Left ventricle myocardium inferior (tissue), 1 donor: Measurements from ENCODE around the gene HNF1A. TPM values are rescaled to one million over a fixed set of nuclear protein-coding genes. Genes with fewer than 3 reads are reported as not detected.

Source experiments
- DNase-seq: peaks from one replicate; pipeline ENCODE4 v3.0.0-alpha.2; 2020
- H3K27ac ChIP-seq: fragments of 200-600 bp; replicated peaks from 2 replicates; pipeline ENCODE4 v1.8.0; 2021
- H3K27me3 ChIP-seq: fragments of 200-600 bp; 2 replicates; pipeline ENCODE4 v1.8.0; 2021; ENCODE audit warnings: low read depth
- H3K36me3 ChIP-seq: fragments of 200-600 bp; 2 replicates; pipeline ENCODE4 v1.8.0; 2021
- H3K4me1 ChIP-seq: fragments of 200-600 bp; 2 replicates; pipeline ENCODE4 v1.8.0; 2021
- H3K4me3 ChIP-seq: fragments of 200-600 bp; 2 replicates; pipeline ENCODE4 v1.8.0; 2021; ENCODE audit warnings: mild to moderate bottlenecking, moderate library complexity
- H3K9me3 ChIP-seq: fragments of 200-600 bp; replicated peaks from 2 replicates; pipeline ENCODE4 v1.8.0; 2021
- intact Hi-C: fragments of 100-400 bp; cut with micrococcal nuclease; formaldehyde crosslinking; loops from one replicate; pipeline ENCODE4 v1.11.0; 2022
- total RNA-seq: library from RNA; stranded (reverse); fragmentation: NEBNext Ultra II Directional; extraction: Animal tissue kit (Norgen Biotek cat#: 25700); gene quantifications from one replicate; pipeline ENCODE4 v1.2.1, GENCODE V29; 2021
- TF ChIP-seq, protein P1 (sequence below): fragments of 200-600 bp; IDR thresholded peaks from 2 replicates; pipeline ENCODE4 v1.8.0; 2021; ENCODE audit warnings: antibody characterized with exemption, mild to moderate bottlenecking, borderline replicate concordance
- donor health status: DM: no; HTN: yes; CAD: no; lungs with severe emphysema.

The HNF1A gene
- total RNA-seq, 1 donor from 2014 or later = not detected

- H3K27ac ChIP-seq = no peak overlapping the region
- TF ChIP-seq, protein P1, sequence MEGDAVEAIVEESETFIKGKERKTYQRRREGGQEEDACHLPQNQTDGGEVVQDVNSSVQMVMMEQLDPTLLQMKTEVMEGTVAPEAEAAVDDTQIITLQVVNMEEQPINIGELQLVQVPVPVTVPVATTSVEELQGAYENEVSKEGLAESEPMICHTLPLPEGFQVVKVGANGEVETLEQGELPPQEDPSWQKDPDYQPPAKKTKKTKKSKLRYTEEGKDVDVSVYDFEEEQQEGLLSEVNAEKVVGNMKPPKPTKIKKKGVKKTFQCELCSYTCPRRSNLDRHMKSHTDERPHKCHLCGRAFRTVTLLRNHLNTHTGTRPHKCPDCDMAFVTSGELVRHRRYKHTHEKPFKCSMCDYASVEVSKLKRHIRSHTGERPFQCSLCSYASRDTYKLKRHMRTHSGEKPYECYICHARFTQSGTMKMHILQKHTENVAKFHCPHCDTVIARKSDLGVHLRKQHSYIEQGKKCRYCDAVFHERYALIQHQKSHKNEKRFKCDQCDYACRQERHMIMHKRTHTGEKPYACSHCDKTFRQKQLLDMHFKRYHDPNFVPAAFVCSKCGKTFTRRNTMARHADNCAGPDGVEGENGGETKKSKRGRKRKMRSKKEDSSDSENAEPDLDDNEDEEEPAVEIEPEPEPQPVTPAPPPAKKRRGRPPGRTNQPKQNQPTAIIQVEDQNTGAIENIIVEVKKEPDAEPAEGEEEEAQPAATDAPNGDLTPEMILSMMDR = no peak
- DNase-seq = no peak
- intact Hi-C loops = no loop called here
- no peaks in the 10 kb centered on the region for H3K9me3 ChIP-seq
- no peaks in the 10 kb centered on the region for H3K27me3 ChIP-seq
- H3K36me3 ChIP-seq = peaks cover 87% of the 10 kb centered on the region
- H3K4me1 ChIP-seq = no peaks in the 10 kb centered on the region
- no peak overlapping the region for H3K4me3 ChIP-seq
These were observed 30.2 kb downstream of the HNF1A start for GRCh38 chr12:121008347-121009098.

DNA sequence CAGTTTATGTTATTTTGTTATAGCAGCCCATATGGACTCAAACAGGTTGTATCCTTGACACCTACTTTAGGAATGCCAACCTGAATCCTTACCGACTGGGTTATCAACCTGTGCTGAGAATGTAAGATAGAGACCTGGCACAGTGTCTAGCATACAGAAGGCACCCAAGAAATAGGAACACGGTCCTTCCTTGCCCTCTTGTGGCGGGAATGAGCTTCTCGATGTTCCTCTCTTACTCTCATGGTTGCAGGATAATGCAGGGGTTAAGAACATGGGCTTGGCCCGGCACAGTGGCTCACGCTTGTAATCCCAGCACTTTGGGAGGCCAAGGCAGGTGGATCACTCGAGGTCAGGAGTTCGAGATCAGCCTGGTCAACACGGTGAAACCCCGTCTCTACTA is 31.4 kb downstream of the HNF1A start:
- no peaks in the 10 kb centered on the region for H3K4me1 ChIP-seq
- H3K27ac ChIP-seq = no peak overlapping the region
- no peaks in the 10 kb centered on the region for H3K9me3 ChIP-seq
- H3K4me3 ChIP-seq = no peak overlapping the region
- intact Hi-C loops = no loop called here
- DNase-seq = no peak
- TF ChIP-seq, protein P1 = peak; percentile 48
- peaks cover 75% of the 10 kb centered on the region for H3K36me3 ChIP-seq
- no peaks in the 10 kb centered on the region for H3K27me3 ChIP-seq

DNA sequence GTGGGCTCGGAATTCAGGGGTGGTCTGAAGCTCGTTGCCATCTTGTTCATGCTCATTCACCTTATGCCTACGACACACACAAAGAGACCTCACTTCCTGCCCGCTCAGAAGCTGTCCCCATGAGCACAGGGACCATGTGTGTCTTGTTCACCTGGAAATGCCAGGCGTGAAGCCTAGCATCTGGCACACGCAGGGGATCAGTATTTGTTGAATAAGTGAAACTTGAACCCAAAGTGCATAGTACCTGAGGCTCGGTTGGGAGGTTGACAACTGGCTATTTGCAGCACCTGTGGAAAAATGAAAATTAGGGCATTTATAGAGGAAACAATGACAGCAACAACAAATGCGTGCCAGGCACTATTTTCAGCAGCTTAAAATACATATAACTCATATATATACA is 32.5 kb downstream of the HNF1A start:
- no peak for DNase-seq
- Histone ChIP-seq H3K4me1 (peaks cover 7% of the 10 kb centered on the region), H3K27ac (no peak overlapping the region), H3K4me3 (no peak overlapping the region), H3K36me3 (peaks cover 65% of the 10 kb centered on the region), H3K9me3 (no peaks in the 10 kb centered on the region), H3K27me3 (no peaks in the 10 kb centered on the region)
- TF ChIP-seq, protein P1 = no peak
- intact Hi-C loops = no loop called here

DNA sequence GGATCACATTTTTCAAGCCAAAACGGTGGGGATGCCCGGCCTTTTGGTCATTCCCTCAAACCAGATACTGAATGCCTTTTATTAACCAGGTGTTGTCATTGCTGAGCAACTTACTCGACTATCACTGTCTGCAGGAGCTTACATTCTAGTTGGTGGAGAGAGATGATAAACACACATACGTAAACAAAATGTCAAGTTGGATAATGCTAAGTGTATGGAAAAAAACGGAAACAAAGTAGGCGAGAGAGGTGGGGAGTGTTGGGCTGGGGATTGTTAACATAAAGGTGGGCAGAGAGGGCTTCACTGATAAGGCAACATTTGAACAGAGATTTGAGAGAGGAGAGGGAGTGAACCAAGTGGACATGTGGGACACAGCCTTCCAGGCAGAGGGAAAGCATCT is 33.5 kb downstream of the HNF1A start:
- DNase-seq = no peak
- Histone ChIP-seq H3K36me3 (peaks cover 55% of the 10 kb centered on the region), H3K27me3 (no peaks in the 10 kb centered on the region), H3K4me1 (peaks cover 11% of the 10 kb centered on the region), H3K27ac (no peak overlapping the region), H3K4me3 (no peak overlapping the region), H3K9me3 (no peaks in the 10 kb centered on the region)
- TF ChIP-seq, protein P1 = no peak
- intact Hi-C loops = no loop called here

- peaks cover 11% of the 10 kb centered on the region for H3K4me1 ChIP-seq
- no peak overlapping the region for H3K27ac ChIP-seq
- intact Hi-C loops = no loop called here
- DNase-seq = no peak
- TF ChIP-seq, protein P1 = no peak
- no peaks in the 10 kb centered on the region for H3K27me3 ChIP-seq
- H3K36me3 ChIP-seq = peaks cover 36% of the 10 kb centered on the region
- H3K4me3 ChIP-seq = no peak overlapping the region
- no peaks in the 10 kb centered on the region for H3K9me3 ChIP-seq
These were observed 35.4 kb downstream of the HNF1A start for GRCh38 chr12:121013715-121014114.
